SK-N-SH (cell line): ENCODE measurements around the gene FDXR. TPM values are rescaled to one million over a fixed set of nuclear protein-coding genes. Genes with fewer than 3 reads are reported as not detected.

ENCODE experiments used
- CTCF ChIA-PET: fragments of 300-600, 350-600 bp; formaldehyde crosslinking; extraction: SDS; loops from one replicate; lab custom pipeline; 2021; lab: Yijun Ruan, JAX
- POLR2A ChIA-PET: fragments of 350-600 bp; sonication (Branson Sonifier 250); formaldehyde crosslinking; extraction: SDS; loops from one replicate; lab custom pipeline; 2020; ENCODE audit warnings: antibody characterized with exemption, inconsistent platforms; lab: Yijun Ruan, JAX
- DNase-seq: peaks from one replicate; pipeline ENCODE4 v3.0.0; 2012
- H2AFZ ChIP-seq: fragments of 200-600 bp; sonication (generic); 2 replicates; pipeline ENCODE4 v1.8.1; 2016; ENCODE audit warnings: antibody characterized with exemption, mild to moderate bottlenecking, low read depth
- H3F3A ChIP-seq: fragments of 200-600 bp; sonication (generic); replicated peaks from 2 replicates; pipeline ENCODE3; 2016; ENCODE audit warnings: antibody characterized with exemption, mild to moderate bottlenecking; ENCODE audit not compliant: insufficient read depth
- H3K27ac ChIP-seq, 2 experiments: fragments of 200-500 bp in 1 of 2; fragments of 200-600 bp in 1 of 2; sonication (Bioruptor generic) in 1 of 2; sonication (generic), shearing (Covaris generic) in 1 of 2; 2 replicates each; pipeline versions ENCODE4 v1.5.1 to v1.6.1; 2014 to 2016; ENCODE audit warnings: low read depth in 2 of 2, inconsistent platforms in 1 of 2, low read length in 1 of 2, mild to moderate bottlenecking in 1 of 2, mixed read lengths in 1 of 2
- H3K27me3 ChIP-seq: fragments of 200-600 bp; sonication (generic), shearing (Covaris generic); 2 replicates; pipeline ENCODE4 v1.6.1; 2016; ENCODE audit warnings: mixed run types; ENCODE audit not compliant: insufficient read depth
- H3K36me3 ChIP-seq, 2 experiments: fragments of 200-500 bp in 1 of 2; fragments of 200-600 bp in 1 of 2; sonication (Bioruptor generic) in 1 of 2; sonication (generic) in 1 of 2; replicated peaks in 1 of 2; 2 replicates each; pipeline versions ENCODE3 to v1.5.1; 2014 to 2016; ENCODE audit warnings: low read length in 1 of 2, mild to moderate bottlenecking in 1 of 2; ENCODE audit not compliant: insufficient read depth in 2 of 2, control insufficient read depth in 1 of 2
- H3K4me1 ChIP-seq, 2 experiments: fragments of 200-500 bp in 1 of 2; fragments of 200-600 bp in 1 of 2; sonication (Bioruptor generic) in 1 of 2; sonication (generic), shearing (Covaris generic) in 1 of 2; 2 replicates each; pipeline versions ENCODE4 v1.5.1 to v1.6.1; 2014 to 2016; ENCODE audit warnings: low read depth in 1 of 2, low read length in 1 of 2, mixed run types in 1 of 2; ENCODE audit not compliant: insufficient read depth in 2 of 2, control insufficient read depth in 1 of 2
- H3K4me2 ChIP-seq: fragments of 200-600 bp; sonication (generic), shearing (Covaris generic); 2 replicates; pipeline ENCODE4 v1.6.1; 2017; ENCODE audit warnings: mixed run types
- H3K4me3 ChIP-seq, 2 experiments: fragments of 200-500 bp in 1 of 2; fragments of 200-600 bp in 1 of 2; sonication (Bioruptor generic) in 1 of 2; sonication (generic), shearing (Covaris generic) in 1 of 2; 2 replicates each; pipeline versions ENCODE4 v1.5.1 to v1.8.1; 2014 to 2016; ENCODE audit warnings: low read depth in 2 of 2, inconsistent platforms in 1 of 2, low read length in 1 of 2, mild to moderate bottlenecking in 1 of 2, mixed read lengths in 1 of 2, moderate library complexity in 1 of 2
- H3K79me2 ChIP-seq: fragments of 200-600 bp; sonication (generic); 2 replicates; pipeline ENCODE4 v1.8.1; 2017; ENCODE audit warnings: mild to moderate bottlenecking; ENCODE audit not compliant: insufficient read depth
- H3K9ac ChIP-seq: fragments of 200-600 bp; sonication (generic); 2 replicates; pipeline ENCODE4 v1.6.1; 2017; ENCODE audit warnings: mixed run types
- H3K9me2 ChIP-seq: fragments of 200-600 bp; sonication (generic); 2 replicates; pipeline ENCODE4 v1.6.1; 2017; ENCODE audit warnings: mixed run types
- H3K9me3 ChIP-seq: fragments of 200-600 bp; sonication (generic); 2 replicates; pipeline ENCODE4 v1.6.1; 2017; ENCODE audit warnings: mixed run types, mild to moderate bottlenecking, moderate library complexity
- H4K20me1 ChIP-seq: fragments of 200-600 bp; sonication (generic); 2 replicates; pipeline ENCODE4 v1.6.1; 2017; ENCODE audit warnings: mild to moderate bottlenecking, mixed run types; ENCODE audit not compliant: insufficient read depth
- CHD2 ChIP-seq: fragments of 150-350 bp; IDR thresholded peaks from 2 replicates; pipeline ENCODE4 v1.6.1; 2018; ENCODE audit warnings: low read length; ENCODE audit not compliant: partially characterized antibody
- EP300 ChIP-seq, 2 experiments: IDR thresholded peaks; 2 replicates each; pipeline versions ENCODE4 v1.4.0 to v1.6.1; 2012; ENCODE audit warnings: borderline replicate concordance in 1 of 2, low read depth in 1 of 2, low read length in 1 of 2
- GATA2 ChIP-seq: sonication (generic); formaldehyde crosslinking; IDR thresholded peaks from 2 replicates; pipeline ENCODE4 v1.5.0; 2020; ENCODE audit warnings: mild to moderate bottlenecking, missing genetic modification reagents
- MEF2A ChIP-seq: IDR thresholded peaks from 2 replicates; pipeline ENCODE4 v1.4.0; 2012; ENCODE audit warnings: low read depth, borderline replicate concordance
- NRF1 ChIP-seq: IDR thresholded peaks from 2 replicates; pipeline ENCODE4 v1.6.1; 2012; ENCODE audit warnings: low read depth, mild to moderate bottlenecking, low read length
- RAD21 ChIP-seq: IDR thresholded peaks from 2 replicates; pipeline ENCODE4 v1.6.1; 2012; ENCODE audit warnings: mild to moderate bottlenecking, low read length
- RCOR1 ChIP-seq: fragments of 150-350 bp; IDR thresholded peaks from 2 replicates; pipeline ENCODE4 v1.6.1; 2017; ENCODE audit warnings: antibody characterized with exemption, low read length
- RFX5 ChIP-seq: IDR thresholded peaks from 2 replicates; pipeline ENCODE4 v1.6.1; 2012; ENCODE audit warnings: mild to moderate bottlenecking, improper control_type of control experiment, low read length
- WGBS: methylation state at CpG from one replicate; pipeline ENCODE4 v1.1.6; 2017; ENCODE audit warnings: low lambda C conversion rate; 5-methylcytosine and 5-hydroxymethylcytosine counted together
- polyA plus RNA-seq, 3 experiments: library from polyadenylated mRNA; depleted of rRNA; stranded (reverse); fragments of >200 nt; gene quantifications; 2 replicates each; pipeline ENCODE4 v1.2.3, GENCODE V29; 2012
- TF ChIP-seq, protein P1 (sequence below): IDR thresholded peaks from 2 replicates; pipeline ENCODE4 v1.4.0; 2012; ENCODE audit warnings: low read depth, borderline replicate concordance
- TF ChIP-seq, protein P2 (sequence below): fragments of 150-350 bp; IDR thresholded peaks from 2 replicates; pipeline ENCODE4 v1.6.1; 2017; ENCODE audit warnings: antibody characterized with exemption, low read length, low read depth, borderline replicate concordance
- TF ChIP-seq, protein P3 (sequence below): IDR thresholded peaks from 2 replicates; pipeline ENCODE4 v1.4.0; 2012; ENCODE audit warnings: low read depth
- TF ChIP-seq, protein P4 (sequence below): IDR thresholded peaks from 2 replicates; pipeline ENCODE4; 2012
- TF ChIP-seq, protein P5 (sequence below): IDR thresholded peaks from 2 replicates; pipeline ENCODE4 v1.6.1; 2012; ENCODE audit warnings: mild to moderate bottlenecking, low read depth, low read length, moderate library complexity

Gene FDXR
- polyA plus RNA-seq, 1 of the 3 experiments (the other 2 are of a cell fraction), result 86.7 TPM

DNA sequence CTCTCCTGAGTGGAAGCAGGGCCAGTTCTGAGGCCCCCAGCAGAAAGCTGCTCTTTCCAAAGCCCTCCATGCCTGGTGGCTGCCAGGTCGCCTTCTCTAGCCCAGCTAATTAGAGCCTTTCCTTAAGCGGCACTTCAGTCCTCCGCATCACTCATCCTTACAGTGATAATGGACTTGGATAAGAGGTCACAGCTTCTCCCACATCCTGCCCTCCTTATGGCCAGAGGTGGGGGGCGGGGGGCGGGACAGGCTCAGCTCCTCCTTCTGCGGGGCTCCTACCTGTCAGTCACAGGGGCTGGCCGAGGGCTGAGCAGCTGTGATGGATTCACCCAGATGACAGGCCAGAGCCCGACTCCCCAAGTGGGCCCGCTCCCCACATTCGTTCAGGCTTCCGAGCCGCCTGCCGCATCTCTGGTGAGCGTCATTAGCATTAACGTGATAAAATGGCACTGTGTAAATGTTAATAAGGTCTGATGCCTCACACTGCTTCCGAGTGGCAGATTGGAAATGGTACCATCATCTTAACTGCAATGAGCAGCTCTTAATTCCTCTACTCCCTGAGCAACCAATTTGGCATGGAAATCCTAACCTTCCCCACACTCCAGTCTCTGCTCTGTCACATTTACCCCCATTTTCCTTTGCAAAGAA lies 54.4 kb downstream of the FDXR start:
- Histone ChIP-seq H3K27ac (no peak overlapping the region), H3K4me2 (no peak overlapping the region), H3F3A (no peaks in the 10 kb centered on the region), H3K79me2 (no peaks in the 10 kb centered on the region), H4K20me1 (no peaks in the 10 kb centered on the region), H3K36me3 (peaks cover 0 to 38% of the 10 kb centered on the region in 2 experiments), H2AFZ (no peak overlapping the region), H3K9ac (no peak overlapping the region), H3K9me2 (no peaks in the 10 kb centered on the region), H3K4me3 (no peak overlapping the region), H3K4me1 (no peaks in the 10 kb centered on the region; a peak in 2 of 4 replicates), H3K27me3 (no peaks in the 10 kb centered on the region), H3K9me3 (no peaks in the 10 kb centered on the region)
- WGBS, result 97% methylated on average over 13 of the region's 16 CpGs
- ChIA-PET POLR2A (interaction anchor here (0.7 kb wide), 1 partner anchor 332 kb away, joined by 5 read pairs; no protein-coding TSS in a partner anchor), CTCF (interaction anchor here (0.7 to 98.1 kb wide), 4 partner anchors 8 to 41 kb away, joined by 3 to 3869 read pairs (median 38); partner anchors contain the start of genes FDXR and GRIN2C)
- no peak for DNase-seq
- no peak for TF ChIP-seq RFX5
- TF ChIP-seq, protein P1, sequence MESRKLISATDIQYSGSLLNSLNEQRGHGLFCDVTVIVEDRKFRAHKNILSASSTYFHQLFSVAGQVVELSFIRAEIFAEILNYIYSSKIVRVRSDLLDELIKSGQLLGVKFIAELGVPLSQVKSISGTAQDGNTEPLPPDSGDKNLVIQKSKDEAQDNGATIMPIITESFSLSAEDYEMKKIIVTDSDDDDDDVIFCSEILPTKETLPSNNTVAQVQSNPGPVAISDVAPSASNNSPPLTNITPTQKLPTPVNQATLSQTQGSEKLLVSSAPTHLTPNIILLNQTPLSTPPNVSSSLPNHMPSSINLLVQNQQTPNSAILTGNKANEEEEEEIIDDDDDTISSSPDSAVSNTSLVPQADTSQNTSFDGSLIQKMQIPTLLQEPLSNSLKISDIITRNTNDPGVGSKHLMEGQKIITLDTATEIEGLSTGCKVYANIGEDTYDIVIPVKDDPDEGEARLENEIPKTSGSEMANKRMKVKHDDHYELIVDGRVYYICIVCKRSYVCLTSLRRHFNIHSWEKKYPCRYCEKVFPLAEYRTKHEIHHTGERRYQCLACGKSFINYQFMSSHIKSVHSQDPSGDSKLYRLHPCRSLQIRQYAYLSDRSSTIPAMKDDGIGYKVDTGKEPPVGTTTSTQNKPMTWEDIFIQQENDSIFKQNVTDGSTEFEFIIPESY, result no peak
- no peak for TF ChIP-seq GATA2 (CRISPR knock-in tag)
- no peak for TF ChIP-seq EP300 (IDR thresholded peaks at IDR 0.05; ENCODE audit: borderline replicate concordance in 1 of 2, low read depth in 1 of 2, low read length in 1 of 2)
- TF ChIP-seq, protein P2, sequence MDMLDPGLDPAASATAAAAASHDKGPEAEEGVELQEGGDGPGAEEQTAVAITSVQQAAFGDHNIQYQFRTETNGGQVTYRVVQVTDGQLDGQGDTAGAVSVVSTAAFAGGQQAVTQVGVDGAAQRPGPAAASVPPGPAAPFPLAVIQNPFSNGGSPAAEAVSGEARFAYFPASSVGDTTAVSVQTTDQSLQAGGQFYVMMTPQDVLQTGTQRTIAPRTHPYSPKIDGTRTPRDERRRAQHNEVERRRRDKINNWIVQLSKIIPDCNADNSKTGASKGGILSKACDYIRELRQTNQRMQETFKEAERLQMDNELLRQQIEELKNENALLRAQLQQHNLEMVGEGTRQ, result no peak
- no peak for TF ChIP-seq RCOR1
- TF ChIP-seq, protein P3, sequence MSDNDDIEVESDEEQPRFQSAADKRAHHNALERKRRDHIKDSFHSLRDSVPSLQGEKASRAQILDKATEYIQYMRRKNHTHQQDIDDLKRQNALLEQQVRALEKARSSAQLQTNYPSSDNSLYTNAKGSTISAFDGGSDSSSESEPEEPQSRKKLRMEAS, result no peak
- no peak for TF ChIP-seq MEF2A
- no peak for TF ChIP-seq NRF1
- TF ChIP-seq, protein P4, sequence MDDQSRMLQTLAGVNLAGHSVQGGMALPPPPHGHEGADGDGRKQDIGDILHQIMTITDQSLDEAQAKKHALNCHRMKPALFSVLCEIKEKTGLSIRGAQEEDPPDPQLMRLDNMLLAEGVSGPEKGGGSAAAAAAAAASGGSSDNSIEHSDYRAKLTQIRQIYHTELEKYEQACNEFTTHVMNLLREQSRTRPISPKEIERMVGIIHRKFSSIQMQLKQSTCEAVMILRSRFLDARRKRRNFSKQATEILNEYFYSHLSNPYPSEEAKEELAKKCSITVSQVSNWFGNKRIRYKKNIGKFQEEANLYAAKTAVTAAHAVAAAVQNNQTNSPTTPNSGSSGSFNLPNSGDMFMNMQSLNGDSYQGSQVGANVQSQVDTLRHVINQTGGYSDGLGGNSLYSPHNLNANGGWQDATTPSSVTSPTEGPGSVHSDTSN, result no peak
- TF ChIP-seq RAD21, result no peak
- TF ChIP-seq, protein P5, sequence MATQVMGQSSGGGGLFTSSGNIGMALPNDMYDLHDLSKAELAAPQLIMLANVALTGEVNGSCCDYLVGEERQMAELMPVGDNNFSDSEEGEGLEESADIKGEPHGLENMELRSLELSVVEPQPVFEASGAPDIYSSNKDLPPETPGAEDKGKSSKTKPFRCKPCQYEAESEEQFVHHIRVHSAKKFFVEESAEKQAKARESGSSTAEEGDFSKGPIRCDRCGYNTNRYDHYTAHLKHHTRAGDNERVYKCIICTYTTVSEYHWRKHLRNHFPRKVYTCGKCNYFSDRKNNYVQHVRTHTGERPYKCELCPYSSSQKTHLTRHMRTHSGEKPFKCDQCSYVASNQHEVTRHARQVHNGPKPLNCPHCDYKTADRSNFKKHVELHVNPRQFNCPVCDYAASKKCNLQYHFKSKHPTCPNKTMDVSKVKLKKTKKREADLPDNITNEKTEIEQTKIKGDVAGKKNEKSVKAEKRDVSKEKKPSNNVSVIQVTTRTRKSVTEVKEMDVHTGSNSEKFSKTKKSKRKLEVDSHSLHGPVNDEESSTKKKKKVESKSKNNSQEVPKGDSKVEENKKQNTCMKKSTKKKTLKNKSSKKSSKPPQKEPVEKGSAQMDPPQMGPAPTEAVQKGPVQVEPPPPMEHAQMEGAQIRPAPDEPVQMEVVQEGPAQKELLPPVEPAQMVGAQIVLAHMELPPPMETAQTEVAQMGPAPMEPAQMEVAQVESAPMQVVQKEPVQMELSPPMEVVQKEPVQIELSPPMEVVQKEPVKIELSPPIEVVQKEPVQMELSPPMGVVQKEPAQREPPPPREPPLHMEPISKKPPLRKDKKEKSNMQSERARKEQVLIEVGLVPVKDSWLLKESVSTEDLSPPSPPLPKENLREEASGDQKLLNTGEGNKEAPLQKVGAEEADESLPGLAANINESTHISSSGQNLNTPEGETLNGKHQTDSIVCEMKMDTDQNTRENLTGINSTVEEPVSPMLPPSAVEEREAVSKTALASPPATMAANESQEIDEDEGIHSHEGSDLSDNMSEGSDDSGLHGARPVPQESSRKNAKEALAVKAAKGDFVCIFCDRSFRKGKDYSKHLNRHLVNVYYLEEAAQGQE, result no peak
- TF ChIP-seq CHD2, result no peak
